Vagina (tissue), 2 donors: ENCODE data around the gene AGBL4. TPM values are rescaled to one million over a fixed set of nuclear protein-coding genes. Genes with fewer than 3 reads are reported as not detected.

ENCODE experiments used
- DNase-seq, 2 donors: peaks; one replicate each; pipeline ENCODE4 v3.0.0-alpha.2; 2017; ENCODE audit errors: extremely low spot score in 2 of 2
- H3K27ac ChIP-seq: fragments of 200-600 bp; sonication (generic); one replicate; pipeline ENCODE4 v1.5.1; 2019
- H3K27me3 ChIP-seq: fragments of 200-600 bp; sonication (generic); one replicate; pipeline ENCODE4 v1.5.1; 2019
- H3K36me3 ChIP-seq, 2 donors: fragments of 200-600 bp; sonication (generic); one replicate each; pipeline ENCODE4 v1.5.1; 2017 to 2019
- H3K4me1 ChIP-seq: fragments of 200-600 bp; sonication (generic); one replicate; pipeline ENCODE4 v1.5.1; 2019
- H3K4me3 ChIP-seq, 2 donors: fragments of 200-600 bp; sonication (generic); 1 replicate in 1 of 2; 2 replicates in 1 of 2; pipeline ENCODE4 v1.5.1; 2016 to 2019
- H3K9me3 ChIP-seq: fragments of 200-600 bp; sonication (generic); one replicate; pipeline ENCODE4 v1.5.1; 2019
- POLR2A ChIP-seq, 2 donors: fragments of 450-650 bp; IDR thresholded peaks; one replicate each; pipeline ENCODE4 v1.6.1; 2017; ENCODE audit warnings: antibody characterized with exemption in 2 of 2, mild to moderate bottlenecking in 2 of 2, moderate library complexity in 2 of 2
- POLR2AphosphoS5 ChIP-seq, 2 donors: sonication (generic); formaldehyde crosslinking; IDR thresholded peaks; one replicate each; pipeline ENCODE4 v1.9.0; 2017; ENCODE audit warnings: antibody characterized with exemption in 2 of 2, mild to moderate bottlenecking in 2 of 2, low read depth in 1 of 2; ENCODE audit not compliant: insufficient read depth in 1 of 2
- intact Hi-C: fragments of 100-400 bp; cut with DNase I; formaldehyde crosslinking; loops from one replicate; pipeline ENCODE4 v1.15.1; 2023
- total RNA-seq: library from RNA; depleted of rRNA; stranded (reverse); fragments of >200 nt; gene quantifications from one replicate; pipeline ENCODE4 v1.2.3, GENCODE V29; 2016
- TF ChIP-seq, protein P1 (sequence below), 3 experiments: fragments of 450-650 bp in 2 of 3; fragments of 200-600 bp in 1 of 3; sonication (generic) in 1 of 3; IDR thresholded peaks; one replicate each; pipeline ENCODE4 v1.5.1; 2017 to 2019; ENCODE audit warnings: antibody characterized with exemption in 3 of 3, mild to moderate bottlenecking in 2 of 3, moderate library complexity in 2 of 3

Gene AGBL4
- total RNA-seq, 1 donor from 2014 or later = not detected

GRCh38 chr1:48640836-48641492 is 1382.8 kb downstream of the AGBL4 start:
- intact Hi-C loops = no loop called here
- no peak for DNase-seq
- Histone ChIP-seq H3K4me3 (no peak overlapping the region), H3K27ac (no peak overlapping the region), H3K4me1 (no peaks in the 10 kb centered on the region), H3K9me3 (no peaks in the 10 kb centered on the region), H3K36me3 (no peaks in the 10 kb centered on the region), H3K27me3 (no peaks in the 10 kb centered on the region)
- TF ChIP-seq POLR2A (IDR thresholded peaks at IDR 0.05) = no peak
- TF ChIP-seq, protein P1, sequence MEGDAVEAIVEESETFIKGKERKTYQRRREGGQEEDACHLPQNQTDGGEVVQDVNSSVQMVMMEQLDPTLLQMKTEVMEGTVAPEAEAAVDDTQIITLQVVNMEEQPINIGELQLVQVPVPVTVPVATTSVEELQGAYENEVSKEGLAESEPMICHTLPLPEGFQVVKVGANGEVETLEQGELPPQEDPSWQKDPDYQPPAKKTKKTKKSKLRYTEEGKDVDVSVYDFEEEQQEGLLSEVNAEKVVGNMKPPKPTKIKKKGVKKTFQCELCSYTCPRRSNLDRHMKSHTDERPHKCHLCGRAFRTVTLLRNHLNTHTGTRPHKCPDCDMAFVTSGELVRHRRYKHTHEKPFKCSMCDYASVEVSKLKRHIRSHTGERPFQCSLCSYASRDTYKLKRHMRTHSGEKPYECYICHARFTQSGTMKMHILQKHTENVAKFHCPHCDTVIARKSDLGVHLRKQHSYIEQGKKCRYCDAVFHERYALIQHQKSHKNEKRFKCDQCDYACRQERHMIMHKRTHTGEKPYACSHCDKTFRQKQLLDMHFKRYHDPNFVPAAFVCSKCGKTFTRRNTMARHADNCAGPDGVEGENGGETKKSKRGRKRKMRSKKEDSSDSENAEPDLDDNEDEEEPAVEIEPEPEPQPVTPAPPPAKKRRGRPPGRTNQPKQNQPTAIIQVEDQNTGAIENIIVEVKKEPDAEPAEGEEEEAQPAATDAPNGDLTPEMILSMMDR (IDR thresholded peaks at IDR 0.05) = no peak
- TF ChIP-seq POLR2AphosphoS5 (IDR thresholded peaks at IDR 0.05; ENCODE audit: insufficient read depth in 1 of 2, low read depth in 1 of 2) = no peak

DNA sequence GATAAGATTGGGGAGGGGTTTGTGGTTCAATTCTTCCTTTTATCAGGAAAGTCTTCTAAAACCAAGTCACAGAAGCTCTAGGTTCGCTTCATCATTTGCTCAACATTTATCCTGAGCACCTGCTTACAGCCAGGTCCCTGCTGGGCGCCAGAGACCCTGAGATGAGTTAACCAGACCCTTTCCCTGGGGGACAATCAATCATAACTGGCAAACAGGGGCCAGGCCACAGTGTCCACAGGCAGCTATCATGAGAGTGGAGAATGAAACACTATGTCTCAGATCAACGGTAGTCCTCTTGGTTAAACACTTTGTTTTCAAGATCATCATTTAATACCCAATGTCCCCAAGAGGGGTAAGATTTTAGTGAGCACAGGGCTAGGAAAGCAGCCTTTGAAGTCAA is 1393.9 kb downstream of the AGBL4 start:
- no peaks in the 10 kb centered on the region for H3K4me1 ChIP-seq
- no peaks in the 10 kb centered on the region for H3K9me3 ChIP-seq
- no peaks in the 10 kb centered on the region for H3K27me3 ChIP-seq
- TF ChIP-seq POLR2A (IDR thresholded peaks at IDR 0.05) (no peak), POLR2AphosphoS5 (IDR thresholded peaks at IDR 0.05; ENCODE audit: insufficient read depth in 1 of 2, low read depth in 1 of 2) (no peak)
- TF ChIP-seq, protein P1 (IDR thresholded peaks at IDR 0.05) = no peak
- H3K4me3 ChIP-seq = no peak overlapping the region
- no peaks in the 10 kb centered on the region for H3K36me3 ChIP-seq
- intact Hi-C loops = no loop called here
- no peak for DNase-seq
- H3K27ac ChIP-seq = no peak overlapping the region

DNA sequence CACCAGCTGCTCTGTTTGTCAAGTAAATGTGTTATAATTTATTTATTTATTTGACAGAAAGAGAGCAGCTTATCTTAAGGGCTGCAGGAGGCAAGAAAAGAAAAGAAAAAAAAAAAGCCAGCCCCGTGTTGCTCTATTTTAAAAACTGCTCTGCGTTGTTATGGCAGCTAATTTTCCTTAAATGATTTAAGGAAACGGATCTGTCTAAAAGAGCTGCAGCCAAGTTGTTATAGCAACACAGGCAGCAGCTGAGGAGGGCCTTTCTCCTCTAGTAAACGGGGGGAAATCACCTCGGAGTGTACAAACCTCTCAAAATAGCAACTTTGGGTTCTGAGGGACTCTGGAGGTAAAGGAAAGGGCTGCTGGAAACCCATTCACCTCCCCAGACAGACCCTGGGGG is 1396.3 kb downstream of the AGBL4 start:
- intact Hi-C loops = no loop called here
- Histone ChIP-seq H3K27ac (no peak overlapping the region), H3K4me1 (no peaks in the 10 kb centered on the region), H3K36me3 (no peaks in the 10 kb centered on the region), H3K4me3 (no peak overlapping the region), H3K9me3 (no peaks in the 10 kb centered on the region), H3K27me3 (no peaks in the 10 kb centered on the region)
- TF ChIP-seq POLR2AphosphoS5 (IDR thresholded peaks at IDR 0.05; ENCODE audit: insufficient read depth in 1 of 2, low read depth in 1 of 2) (no peak), POLR2A (IDR thresholded peaks at IDR 0.05) (no peak)
- TF ChIP-seq, protein P1 (IDR thresholded peaks at IDR 0.05) = no peak
- no peak for DNase-seq

DNA sequence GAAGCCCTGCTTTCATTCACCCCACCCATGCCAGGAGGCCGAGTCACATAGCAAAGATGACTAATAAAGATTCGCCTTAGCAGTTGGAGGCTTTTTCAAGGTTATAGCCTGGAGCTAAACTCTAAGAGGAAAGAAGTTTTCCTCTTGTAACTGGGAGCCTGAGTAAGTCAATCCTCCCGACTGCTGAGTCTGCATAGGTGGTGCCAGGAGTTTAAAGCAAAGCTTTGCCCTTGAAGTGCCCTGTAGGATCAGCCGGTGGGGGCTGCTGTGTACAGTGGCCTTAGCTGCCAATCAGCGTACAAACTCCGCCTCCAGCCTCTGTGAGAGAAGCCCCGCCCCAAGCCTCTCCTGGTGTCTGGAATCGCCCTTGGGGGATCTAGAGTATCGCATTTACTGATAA is 1404.2 kb downstream of the AGBL4 start:
- intact Hi-C loops = no loop called here
- TF ChIP-seq, protein P1 (IDR thresholded peaks at IDR 0.05) = no peak
- TF ChIP-seq POLR2A (IDR thresholded peaks at IDR 0.05) (no peak), POLR2AphosphoS5 (IDR thresholded peaks at IDR 0.05; ENCODE audit: insufficient read depth in 1 of 2, low read depth in 1 of 2) (no peak)
- Histone ChIP-seq H3K36me3 (no peaks in the 10 kb centered on the region), H3K4me1 (peaks cover 7% of the 10 kb centered on the region), H3K27me3 (no peaks in the 10 kb centered on the region), H3K27ac (no peak overlapping the region), H3K9me3 (no peaks in the 10 kb centered on the region), H3K4me3 (peak overlapping the region in 1 of 2 donors; percentile 6)
- no peak for DNase-seq

- no peak for DNase-seq
Observed at GRCh38 chr1:48617252-48617651, 1406.5 kb downstream of the AGBL4 start.

More at GRCh38 chr1:48617252-48617651, 1406.5 kb downstream of the AGBL4 start:
- Histone ChIP-seq H3K27ac (no peak overlapping the region), H3K27me3 (no peaks in the 10 kb centered on the region), H3K36me3 (no peaks in the 10 kb centered on the region), H3K9me3 (no peaks in the 10 kb centered on the region), H3K4me3 (no peak overlapping the region), H3K4me1 (peaks cover 7% of the 10 kb centered on the region)
- TF ChIP-seq POLR2A (IDR thresholded peaks at IDR 0.05) (no peak), POLR2AphosphoS5 (IDR thresholded peaks at IDR 0.05; ENCODE audit: insufficient read depth in 1 of 2, low read depth in 1 of 2) (no peak)
- TF ChIP-seq, protein P1 (IDR thresholded peaks at IDR 0.05) = no peak
- intact Hi-C loops = no loop called here
